Esophagus squamous epithelium (tissue), 5 donors: ENCODE data around the gene EPS8. TPM values are rescaled to one million over a fixed set of nuclear protein-coding genes. Genes with fewer than 3 reads are reported as not detected.

ENCODE experiments used
- DNase-seq: peaks from one replicate; lab custom pipeline; 2025; lab: John Stamatoyannopoulos, UW
- H3K27ac ChIP-seq, 4 donors: fragments of 200-600 bp; sonication (generic); one replicate each; pipeline ENCODE4 v1.5.1; 2016 to 2019; ENCODE audit warnings: mild to moderate bottlenecking in 1 of 4
- H3K27me3 ChIP-seq, 4 donors: fragments of 200-600 bp; sonication (generic); 1 replicate in 3 of 4; 2 replicates in 1 of 4; pipeline versions ENCODE4 v1.5.1 to v1.6.0; 2017 to 2021; ENCODE audit warnings: antibody characterized with exemption in 1 of 4
- H3K36me3 ChIP-seq, 3 donors: fragments of 200-600 bp; sonication (generic); one replicate each; pipeline ENCODE4 v1.5.1; 2016 to 2019
- H3K4me1 ChIP-seq, 3 donors: fragments of 200-600 bp; sonication (generic); one replicate each; pipeline ENCODE4 v1.5.1; 2017 to 2019
- H3K4me3 ChIP-seq, 4 donors: fragments of 200-600 bp; sonication (generic); 1 replicate in 3 of 4; 2 replicates in 1 of 4; pipeline ENCODE4 v1.5.1; 2016 to 2019; ENCODE audit warnings: mild to moderate bottlenecking in 2 of 4, moderate library complexity in 1 of 4
- H3K9me3 ChIP-seq, 3 donors: fragments of 200-600 bp; sonication (generic); one replicate each; pipeline ENCODE4 v1.5.1; 2016 to 2019
- CTCF ChIP-seq, 6 experiments: fragments of 450-650 bp in 4 of 6; fragments of 200-600 bp in 2 of 6; sonication (generic) in 2 of 6; IDR thresholded peaks; one replicate each; pipeline ENCODE4 v1.5.1; 2016 to 2019; ENCODE audit warnings: antibody characterized with exemption in 6 of 6, mild to moderate bottlenecking in 4 of 6, moderate library complexity in 4 of 6
- POLR2A ChIP-seq, 4 donors: fragments of 450-650 bp; IDR thresholded peaks; one replicate each; pipeline ENCODE4 v1.6.1; 2017; ENCODE audit warnings: antibody characterized with exemption in 4 of 4, mild to moderate bottlenecking in 4 of 4, moderate library complexity in 3 of 4
- WGBS, 2 donors: methylation state at CpG; one replicate each; pipeline ENCODE4 v1.1.5; 2018; 5-methylcytosine and 5-hydroxymethylcytosine counted together
- intact Hi-C: fragments of 100-400 bp; cut with DNase I; formaldehyde crosslinking; loops from one replicate; pipeline ENCODE4 v1.15.0; 2022
- total RNA-seq, 4 donors: library from RNA; depleted of rRNA; stranded (reverse); fragments of >200 nt; gene quantifications; one replicate each; pipeline ENCODE4 v1.1.0, GENCODE V29; 2016
- donor health status: DM: yes; HTN: yes; CAD: no.

The EPS8 gene
- total RNA-seq, 4 donors from 2014 or later, result 14.2 to 56.6 (median 17.7) TPM

DNA sequence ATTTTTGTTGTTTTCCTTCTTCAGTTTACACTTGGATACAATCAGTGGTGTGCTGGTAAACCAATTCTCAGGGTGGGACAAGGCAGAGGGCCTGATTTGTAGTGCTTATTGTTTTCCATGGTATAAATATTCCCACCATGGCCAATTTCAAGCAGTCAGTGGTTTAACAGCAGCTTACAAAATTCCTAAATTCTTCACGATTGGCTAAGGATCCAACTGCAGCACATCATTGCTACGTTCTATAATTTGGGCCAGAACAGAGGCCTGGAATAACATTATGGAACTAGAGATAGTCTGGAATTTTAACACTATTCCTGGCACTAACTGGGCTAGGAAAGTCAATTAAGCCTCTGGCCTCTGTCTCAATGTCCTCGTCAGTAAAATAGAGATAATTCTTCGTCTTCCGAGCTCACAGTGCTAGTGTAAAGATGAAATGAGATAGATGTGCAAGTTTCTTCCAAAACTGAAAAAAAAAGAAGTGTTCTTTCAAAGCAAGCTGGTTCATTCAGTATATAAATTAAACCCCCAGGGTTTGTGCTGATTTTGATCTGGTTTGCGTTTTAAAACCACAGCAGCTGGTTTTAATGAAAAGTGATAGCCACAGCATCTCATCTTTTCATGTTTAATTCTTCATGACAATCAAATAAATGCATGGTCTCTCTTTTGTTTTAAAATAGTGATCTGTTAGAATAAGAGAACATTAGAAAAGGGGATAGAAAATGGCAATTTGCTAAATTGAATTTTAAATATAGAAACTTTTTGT lies 104.1 kb downstream of the EPS8 start:
- no peak for DNase-seq
- WGBS, 2 donors, result 81 to 95% methylated on average over 6 of the region's 6 CpGs
- Histone ChIP-seq H3K4me3 (no peak overlapping the region), H3K9me3 (no peaks in the 10 kb centered on the region), H3K27ac (no peak overlapping the region), H3K4me1 (peaks cover 0 to 26% (median 8%) of the 10 kb centered on the region in 3 donors), H3K36me3 (no peaks in the 10 kb centered on the region), H3K27me3 (no peaks in the 10 kb centered on the region)
- intact Hi-C loops, result no loop called here
- no peak for TF ChIP-seq POLR2A (IDR thresholded peaks at IDR 0.05)

DNA sequence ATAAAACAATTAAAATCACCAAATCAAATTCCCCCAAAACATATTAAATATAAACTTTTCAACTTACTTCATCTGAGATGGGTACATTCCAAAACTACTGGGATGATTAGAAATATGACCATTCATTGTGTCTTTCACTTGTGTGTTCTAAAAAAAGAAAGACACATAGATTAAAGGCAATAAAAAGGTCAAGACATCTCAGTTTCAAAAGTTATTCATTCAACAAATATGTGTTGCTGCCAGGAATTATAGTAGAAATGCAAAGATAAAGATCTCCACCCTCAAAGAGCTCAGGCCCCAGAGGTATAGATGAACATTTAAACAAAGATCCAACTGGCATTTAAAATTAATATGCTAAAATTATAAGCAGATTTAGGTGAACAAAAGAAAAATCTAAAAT lies 106.4 kb downstream of the EPS8 start:
- TF ChIP-seq POLR2A (IDR thresholded peaks at IDR 0.05) (no peak), CTCF (IDR thresholded peaks at IDR 0.05) (no peak)
- Histone ChIP-seq H3K4me1 (peaks cover 0 to 4% (median under 1%) of the 10 kb centered on the region in 3 donors), H3K9me3 (no peaks in the 10 kb centered on the region), H3K27ac (no peak overlapping the region), H3K4me3 (no peak overlapping the region), H3K36me3 (no peaks in the 10 kb centered on the region), H3K27me3 (no peaks in the 10 kb centered on the region)
- intact Hi-C loops, result no loop called here
- DNase-seq, result no peak

DNA sequence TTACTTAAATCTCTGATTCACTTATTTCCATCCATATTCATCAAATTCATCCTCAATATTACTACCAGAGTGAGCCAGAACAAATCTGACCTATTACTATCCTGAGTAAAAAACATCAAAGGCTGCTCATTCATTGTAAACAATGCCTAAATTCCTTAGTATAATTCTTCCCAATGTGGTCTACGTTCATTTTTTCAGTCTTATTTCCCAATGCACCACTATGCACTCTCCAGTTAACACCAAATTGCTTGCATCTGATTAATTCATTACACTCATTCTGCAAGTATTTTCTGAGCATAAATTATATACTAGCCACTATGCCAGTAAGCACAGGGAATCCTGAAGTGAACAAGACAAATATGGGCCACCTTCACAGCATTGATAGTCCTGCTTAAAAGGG lies 110.0 kb downstream of the EPS8 start:
- 43 to 60% methylated on average over 1 of the region's 1 CpG for WGBS, 2 donors
- no peak for DNase-seq
- TF ChIP-seq POLR2A (IDR thresholded peaks at IDR 0.05), result no peak
- no peak for TF ChIP-seq CTCF (IDR thresholded peaks at IDR 0.05)
- no peaks in the 10 kb centered on the region for H3K27me3 ChIP-seq
- no peaks in the 10 kb centered on the region for H3K4me1 ChIP-seq
- no peak overlapping the region for H3K4me3 ChIP-seq
- intact Hi-C loops, result no loop called here
- no peaks in the 10 kb centered on the region for H3K9me3 ChIP-seq
- H3K27ac ChIP-seq, result no peak overlapping the region
- no peaks in the 10 kb centered on the region for H3K36me3 ChIP-seq

DNA sequence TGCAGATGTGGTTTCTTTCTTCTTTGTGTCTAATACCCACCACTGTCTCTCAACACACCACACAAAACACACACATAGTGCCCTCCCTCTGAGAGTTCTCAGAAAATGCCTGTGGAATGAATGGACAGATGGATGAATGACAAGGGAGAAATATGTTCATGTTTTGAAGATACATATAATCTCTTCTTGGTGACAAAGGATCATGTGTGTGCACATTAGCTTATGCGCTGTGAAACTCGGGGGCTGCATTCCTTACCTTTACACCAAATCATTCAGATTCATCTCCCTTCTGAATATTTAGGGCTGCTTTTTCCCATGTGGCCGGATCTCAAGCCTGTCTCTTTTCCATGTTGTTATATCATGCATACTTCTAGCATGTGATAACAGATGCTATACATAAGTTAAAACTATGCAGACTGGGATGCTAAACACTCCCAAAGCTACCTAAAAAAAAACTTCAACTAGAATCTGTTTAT lies 111.4 kb downstream of the EPS8 start:
- no peak for DNase-seq
- Histone ChIP-seq H3K36me3 (no peaks in the 10 kb centered on the region), H3K27ac (no peak overlapping the region), H3K27me3 (no peaks in the 10 kb centered on the region), H3K4me1 (no peaks in the 10 kb centered on the region), H3K9me3 (no peaks in the 10 kb centered on the region), H3K4me3 (no peak overlapping the region)
- intact Hi-C loops, result no loop called here
- TF ChIP-seq POLR2A (IDR thresholded peaks at IDR 0.05) (no peak), CTCF (IDR thresholded peaks at IDR 0.05) (no peak)
- 91 to 92% methylated on average over 3 of the region's 3 CpGs for WGBS, 2 donors

- no peak overlapping the region for H3K27ac ChIP-seq
- no peak overlapping the region for H3K4me3 ChIP-seq
- H3K27me3 ChIP-seq, result no peaks in the 10 kb centered on the region
- no peaks in the 10 kb centered on the region for H3K4me1 ChIP-seq
- 71 to 74% methylated on average over 3 of the region's 3 CpGs for WGBS, 2 donors
- intact Hi-C loops, result no loop called here
- TF ChIP-seq POLR2A (IDR thresholded peaks at IDR 0.05) (no peak), CTCF (IDR thresholded peaks at IDR 0.05) (no peak)
- H3K9me3 ChIP-seq, result no peaks in the 10 kb centered on the region
- H3K36me3 ChIP-seq, result no peaks in the 10 kb centered on the region
- no peak for DNase-seq
These were observed 112.0 kb downstream of the EPS8 start for GRCh38 chr12:15677228-15677627.
